ENCODE data around the gene MINK1. TPM values are rescaled to one million over a fixed set of nuclear protein-coding genes. Genes with fewer than 3 reads are reported as not detected.
"Not testable (repeated sequence)": the region's sequence is repeated elsewhere in the genome, so short reads cannot be mapped to it uniquely, and the experiment has no call there.

Gene MINK1
- total RNA-seq, 1 experiment from 2014 or later = 19.4 TPM

DNA sequence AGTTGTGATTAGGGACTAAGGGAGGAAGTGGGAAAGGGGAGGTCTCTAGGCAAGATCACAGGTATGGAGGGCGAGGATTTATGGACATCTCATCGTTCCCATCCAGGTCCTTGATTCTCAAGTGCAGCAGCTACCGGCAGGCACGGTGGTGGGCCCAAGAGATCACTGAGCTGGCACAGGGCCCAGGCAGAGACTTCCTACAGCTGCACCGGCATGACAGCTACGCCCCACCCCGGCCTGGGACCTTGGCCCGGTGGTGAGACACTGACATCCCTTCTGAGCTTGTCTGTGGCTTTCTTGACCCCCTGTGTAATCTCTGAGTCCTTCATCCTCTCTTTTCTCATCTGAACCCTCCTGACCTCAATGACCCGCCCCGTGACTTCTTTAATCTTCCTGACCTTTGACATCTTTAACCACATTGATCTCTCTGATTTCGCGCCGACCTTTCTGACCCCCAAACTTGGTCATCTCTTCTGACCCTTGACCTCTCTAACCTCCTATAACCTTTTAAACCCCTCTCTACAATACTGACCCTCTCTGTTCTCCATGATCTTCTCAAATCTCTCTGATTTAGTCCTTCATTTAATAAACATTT lies 22.3 kb upstream of the MINK1 start:
- no peak for DNase-seq (ENCODE audit: extremely low read depth, low read depth)

DNA sequence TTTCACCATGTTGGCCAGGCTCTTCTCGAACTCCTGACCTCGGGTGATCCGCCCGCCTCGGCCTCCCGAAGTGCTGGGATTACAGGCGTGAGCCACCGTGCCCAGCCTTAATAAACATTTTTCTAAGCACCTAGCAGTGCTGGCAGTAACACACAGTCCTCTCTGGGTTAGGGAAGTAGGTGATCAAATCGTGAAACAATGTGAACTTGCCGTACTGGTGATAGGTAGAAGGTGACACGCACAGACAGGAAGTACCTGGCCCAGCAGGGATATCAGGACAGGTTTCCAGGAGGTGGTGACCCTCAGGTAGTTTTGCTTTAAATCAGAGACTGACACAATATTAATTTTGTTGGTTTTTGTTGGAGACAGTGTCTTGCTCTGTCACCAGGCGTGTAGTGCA lies 21.7 kb upstream of the MINK1 start:
- no peak for DNase-seq (ENCODE audit: extremely low read depth, low read depth)

GRCh38 chr17:4812690-4813089 lies 20.4 kb upstream of the MINK1 start:
- DNase-seq (ENCODE audit: extremely low read depth, low read depth) = no peak

- DNase-seq (ENCODE audit: extremely low read depth, low read depth) = no peak
Measured at GRCh38 chr17:4815043-4815675, 18.0 kb upstream of the MINK1 start.

DNA sequence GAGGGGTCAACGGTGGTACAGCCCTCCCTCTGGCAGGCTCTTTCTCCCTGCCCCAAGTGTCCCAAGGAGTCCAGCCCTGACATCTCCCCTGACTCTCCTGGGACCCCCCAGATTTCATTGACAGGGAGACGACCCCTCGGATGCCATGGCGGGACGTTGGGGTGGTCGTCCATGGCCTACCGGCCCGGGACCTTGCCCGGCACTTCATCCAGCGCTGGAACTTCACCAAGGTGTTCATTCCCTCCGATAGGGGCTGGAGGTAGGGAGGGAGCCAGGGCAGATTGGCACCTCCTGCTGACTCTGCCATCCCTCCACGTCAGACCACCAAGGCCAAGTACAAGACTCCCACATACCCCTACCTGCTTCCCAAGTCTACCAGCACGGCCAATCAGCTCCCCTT lies 16.3 kb upstream of the MINK1 start:
- no peak for DNase-seq (ENCODE audit: extremely low read depth, low read depth)

- no peak for DNase-seq (ENCODE audit: extremely low read depth, low read depth)
Measured at GRCh38 chr17:4818276-4818675, 14.9 kb upstream of the MINK1 start.

DNA sequence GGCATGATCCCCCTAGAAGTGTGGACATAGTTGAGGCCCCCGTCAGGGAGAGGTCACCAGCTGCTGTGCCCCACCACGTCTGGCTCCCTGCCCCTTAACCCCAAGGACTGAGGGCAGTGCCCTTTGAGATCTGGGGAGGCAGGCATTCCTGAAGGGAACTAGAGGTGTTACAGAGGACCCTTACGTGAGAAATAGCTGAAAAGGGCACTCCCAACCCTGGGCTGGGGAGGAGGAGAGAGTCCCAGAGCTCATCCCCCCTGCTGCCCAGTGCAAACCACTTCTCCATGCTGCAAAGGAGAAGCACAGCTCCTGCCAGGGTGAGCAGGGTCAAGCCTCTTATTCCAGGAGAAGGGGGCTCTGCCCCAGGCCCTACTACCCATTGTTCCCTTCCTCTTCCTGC lies 10.3 kb upstream of the MINK1 start:
- DNase-seq (ENCODE audit: extremely low read depth, low read depth) = no peak

DNA sequence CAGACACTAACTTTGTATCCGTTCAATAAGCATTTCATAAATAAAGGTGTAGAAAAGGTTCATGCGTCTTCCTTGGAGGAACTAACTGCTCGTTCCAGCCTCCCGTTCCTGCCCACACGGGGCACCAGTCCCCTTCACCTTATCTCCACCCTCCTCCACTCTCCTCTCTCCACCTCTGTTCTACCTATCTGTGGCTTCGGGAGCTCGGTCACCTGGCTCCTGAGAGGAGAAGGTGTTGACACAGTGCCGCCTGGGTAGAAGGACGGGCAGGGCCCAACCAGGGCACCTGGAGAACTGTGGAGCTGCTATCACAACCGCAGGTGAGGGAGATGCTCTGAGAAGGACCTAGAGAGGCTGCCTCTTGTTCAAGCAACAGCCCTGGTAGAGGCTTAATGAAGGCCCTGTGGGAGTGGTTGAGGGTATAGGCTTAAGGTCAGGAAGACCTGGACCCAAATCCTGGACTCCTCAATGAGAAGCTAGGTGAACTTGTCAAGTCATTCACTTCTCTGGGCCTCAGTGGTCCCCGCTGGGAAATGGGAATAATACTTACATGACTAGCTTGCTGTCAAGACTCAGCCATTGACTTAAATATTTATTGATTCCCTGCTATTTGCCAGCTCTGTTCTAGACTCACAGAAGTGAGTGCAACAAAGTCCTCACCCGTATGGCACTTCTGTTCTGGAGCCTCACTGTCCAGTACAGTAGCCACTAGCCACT lies 9.6 kb upstream of the MINK1 start:
- no peak for DNase-seq (ENCODE audit: extremely low read depth, low read depth)

DNA sequence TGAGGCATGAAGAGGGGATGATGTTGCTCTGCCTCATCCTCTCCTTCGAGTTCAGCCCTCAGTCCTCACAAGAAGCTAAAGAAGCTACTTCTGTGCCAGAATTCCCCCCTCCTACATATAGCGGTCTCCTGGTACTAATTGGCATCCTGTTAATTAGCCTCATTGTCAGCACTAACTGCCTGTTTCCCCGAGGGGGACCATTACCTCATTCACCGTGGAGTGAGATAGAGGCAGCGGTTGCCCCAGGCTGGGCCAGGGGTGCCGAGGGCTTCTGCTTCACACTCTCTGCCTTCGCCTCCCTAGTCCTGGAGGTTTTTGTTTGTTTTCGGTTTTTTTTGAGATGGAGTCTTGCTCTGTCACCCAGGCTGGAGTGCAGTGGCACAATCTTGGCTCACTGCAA lies 5.7 kb upstream of the MINK1 start:
- DNase-seq (ENCODE audit: extremely low read depth, low read depth) = no peak

DNA sequence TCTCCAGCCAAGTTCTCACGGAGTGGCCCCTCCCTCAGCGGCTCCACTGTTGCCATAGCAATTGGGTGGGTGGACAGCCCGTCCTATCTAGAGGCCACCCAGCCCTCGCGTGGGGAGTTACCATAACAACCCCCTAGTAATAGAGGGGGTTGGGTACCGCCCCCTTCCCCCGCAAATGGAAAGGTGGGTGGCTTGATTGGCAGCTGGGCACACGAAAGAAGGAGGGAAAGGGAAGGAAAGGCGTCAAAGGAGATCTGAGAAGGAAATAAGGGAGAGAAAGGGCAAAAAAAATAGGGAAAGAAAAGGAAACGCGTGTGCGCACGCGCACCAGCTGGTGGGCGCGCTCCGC lies 337 bp upstream of the MINK1 start:
- DNase-seq (ENCODE audit: extremely low read depth, low read depth) = not testable (repeated sequence)

DNA sequence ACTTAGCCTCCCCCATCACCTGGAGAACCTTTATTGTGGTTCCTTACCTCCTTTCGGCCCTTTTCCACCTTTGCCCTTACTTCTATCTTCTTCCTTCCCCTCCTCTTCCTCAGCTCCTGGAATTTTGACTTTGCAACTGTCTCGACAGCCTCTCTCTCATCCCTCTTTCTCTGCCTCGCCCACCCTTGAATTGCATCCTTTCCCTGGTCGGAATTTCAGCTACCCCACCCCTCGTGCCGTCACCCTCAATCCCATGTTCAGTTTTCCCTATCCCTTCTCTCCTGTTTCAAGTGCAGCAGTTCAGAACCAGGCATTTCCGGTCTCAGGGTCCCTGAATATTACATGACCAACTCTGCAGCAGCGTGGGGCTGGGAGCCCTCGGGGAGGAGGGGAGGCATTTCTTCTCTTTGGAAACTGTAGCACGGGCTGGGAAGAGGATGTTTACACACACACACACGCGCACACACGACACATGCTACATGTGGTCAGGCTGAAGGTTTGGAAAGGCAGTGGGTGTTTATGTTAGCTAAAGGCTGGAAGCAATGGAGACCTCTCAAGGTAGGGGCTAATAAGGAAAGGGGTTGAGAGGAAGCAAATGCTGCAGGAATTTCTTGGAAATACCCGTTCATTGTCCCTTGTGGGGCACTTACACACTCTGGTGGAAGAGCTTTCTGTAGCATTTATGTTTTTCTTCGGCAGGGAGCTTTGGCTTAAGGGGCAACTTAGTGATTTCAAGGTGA lies 971 bp downstream of the MINK1 start:
- DNase-seq (ENCODE audit: extremely low read depth, low read depth) = no peak

DNA sequence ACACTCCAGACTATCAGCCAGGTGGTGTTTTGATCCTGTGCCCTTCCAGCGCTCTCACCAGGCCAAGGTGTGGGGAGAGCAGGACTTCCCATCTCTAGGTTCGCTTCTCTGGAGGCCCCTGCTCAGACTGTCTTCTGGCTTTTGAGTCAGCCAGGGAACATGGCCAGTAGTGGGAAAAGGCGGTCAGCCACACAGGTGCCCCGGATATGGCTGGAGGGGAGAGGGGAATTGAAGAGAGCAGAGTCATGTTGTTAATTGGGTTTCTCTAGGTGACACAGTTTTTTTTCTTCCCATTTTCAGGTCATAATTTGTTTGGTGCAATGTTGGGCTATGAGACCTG lies 1.5 kb downstream of the MINK1 start:
- DNase-seq (ENCODE audit: extremely low read depth, low read depth) = no peak

- DNase-seq (ENCODE audit: extremely low read depth, low read depth) = no peak
Measured at GRCh38 chr17:4836221-4836620, 3.1 kb downstream of the MINK1 start.

DNA sequence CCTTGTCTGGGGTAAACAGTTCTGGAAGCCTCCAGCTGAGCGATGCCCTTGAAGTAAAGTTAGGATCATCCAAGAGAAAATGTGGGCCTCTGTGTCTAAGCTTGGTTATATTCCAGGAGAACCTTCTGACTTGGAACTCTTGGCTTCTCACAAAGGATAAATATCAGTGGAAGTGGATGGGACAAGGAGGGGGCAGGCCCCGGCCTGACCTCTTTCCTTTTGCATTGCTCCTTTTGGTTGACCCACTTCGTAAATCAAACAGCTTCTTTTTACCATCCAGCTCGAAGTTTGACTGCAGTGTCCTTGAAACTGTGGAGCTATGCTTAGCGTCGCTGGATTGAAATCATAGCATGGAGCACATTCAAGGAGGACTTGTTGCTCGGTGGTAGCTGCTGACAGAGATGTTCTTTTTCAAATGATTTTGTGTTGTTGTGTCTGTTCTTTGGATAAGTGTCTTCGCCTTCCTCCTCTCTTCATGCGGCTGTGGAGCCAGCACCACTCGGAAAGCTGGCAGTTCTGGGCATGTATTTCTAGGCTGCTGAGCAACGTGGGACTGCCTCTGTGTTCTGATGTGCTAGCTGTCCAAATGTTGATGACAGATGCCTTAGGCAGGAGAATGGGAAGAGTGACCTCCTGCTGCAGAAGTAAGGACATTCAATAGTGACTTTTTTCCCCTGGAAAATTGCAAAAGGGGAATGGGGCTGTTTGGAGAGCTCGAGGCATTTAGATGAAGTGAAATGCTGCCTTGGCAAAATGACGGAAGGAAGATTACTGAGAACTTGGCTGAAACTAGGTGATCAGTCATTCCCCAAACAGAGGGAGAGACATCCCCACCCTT lies 4.5 kb downstream of the MINK1 start:
- DNase-seq (ENCODE audit: extremely low read depth, low read depth) = no peak

- DNase-seq (ENCODE audit: extremely low read depth, low read depth) = no peak
Measured at GRCh38 chr17:4838309-4838785, 5.2 kb downstream of the MINK1 start.

- DNase-seq (ENCODE audit: extremely low read depth, low read depth) = no peak
Measured at GRCh38 chr17:4839221-4839620, 6.1 kb downstream of the MINK1 start.

GRCh38 chr17:4839965-4840892 lies 7.1 kb downstream of the MINK1 start:
- DNase-seq (ENCODE audit: extremely low read depth, low read depth) = no peak

- DNase-seq (ENCODE audit: extremely low read depth, low read depth) = no peak
Measured at GRCh38 chr17:4840893-4841242, 7.7 kb downstream of the MINK1 start.

DNA sequence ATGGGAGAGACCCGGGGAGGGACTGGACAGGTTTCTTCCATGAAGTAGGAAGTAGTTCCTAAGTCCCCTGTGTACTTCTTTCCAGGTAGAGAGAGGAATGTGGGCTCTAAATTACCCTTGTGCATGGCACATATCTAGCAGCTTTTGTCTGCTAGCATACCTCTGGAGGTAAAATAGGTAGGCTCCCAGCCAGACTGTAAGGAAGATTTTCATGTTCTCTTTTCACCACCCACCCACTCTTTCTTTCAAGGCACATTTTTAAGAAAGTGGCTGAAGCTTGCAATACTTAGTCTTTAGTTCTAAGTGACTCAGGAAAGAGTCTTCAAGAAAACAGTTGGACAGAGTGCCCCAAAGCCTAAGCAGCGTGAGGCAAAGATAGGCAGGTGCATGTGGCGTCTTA lies 9.2 kb downstream of the MINK1 start:
- no peak for DNase-seq (ENCODE audit: extremely low read depth, low read depth)
